Thyroid gland (tissue), 4 donors: ENCODE results near the gene REPS2.

ENCODE experiments used
- POLR2A ChIP-seq, 2 donors: fragments of 450-650 bp; IDR thresholded peaks; one replicate each; pipeline ENCODE4 v1.6.1; 2017; ENCODE audit warnings: antibody characterized with exemption in 2 of 2, mild to moderate bottlenecking in 2 of 2, moderate library complexity in 1 of 2
- TF ChIP-seq, protein P1 (sequence below), 6 experiments: fragments of 200-600 bp in 3 of 6; fragments of 450-650 bp in 3 of 6; sonication (generic) in 3 of 6; IDR thresholded peaks; one replicate each; pipeline ENCODE4 v1.5.1; 2016 to 2019; ENCODE audit warnings: antibody characterized with exemption in 6 of 6, mild to moderate bottlenecking in 2 of 6, inconsistent platforms in 1 of 6, moderate library complexity in 1 of 6

DNA sequence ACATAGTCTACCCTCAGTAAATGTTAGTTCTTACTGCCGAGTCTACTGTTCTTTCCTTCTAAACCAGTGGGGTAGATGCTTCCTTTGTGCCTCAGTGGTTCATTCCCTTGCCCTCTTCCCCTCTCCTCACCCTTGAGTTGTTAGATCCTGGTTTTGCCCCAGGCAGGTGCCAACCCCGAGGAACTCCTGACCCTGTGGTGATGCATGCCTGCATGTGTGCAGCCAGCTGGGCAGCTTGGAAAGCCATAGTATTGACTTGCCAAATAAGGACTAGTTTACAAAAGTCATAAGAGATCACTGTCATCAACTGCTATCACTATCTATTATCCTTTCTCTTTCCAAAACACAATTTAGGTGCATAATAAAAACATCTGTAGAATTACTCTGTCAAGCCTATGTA lies 50.9 kb downstream of the REPS2 start:
- TF ChIP-seq POLR2A (IDR thresholded peaks at IDR 0.05), result no peak
- TF ChIP-seq, protein P1, sequence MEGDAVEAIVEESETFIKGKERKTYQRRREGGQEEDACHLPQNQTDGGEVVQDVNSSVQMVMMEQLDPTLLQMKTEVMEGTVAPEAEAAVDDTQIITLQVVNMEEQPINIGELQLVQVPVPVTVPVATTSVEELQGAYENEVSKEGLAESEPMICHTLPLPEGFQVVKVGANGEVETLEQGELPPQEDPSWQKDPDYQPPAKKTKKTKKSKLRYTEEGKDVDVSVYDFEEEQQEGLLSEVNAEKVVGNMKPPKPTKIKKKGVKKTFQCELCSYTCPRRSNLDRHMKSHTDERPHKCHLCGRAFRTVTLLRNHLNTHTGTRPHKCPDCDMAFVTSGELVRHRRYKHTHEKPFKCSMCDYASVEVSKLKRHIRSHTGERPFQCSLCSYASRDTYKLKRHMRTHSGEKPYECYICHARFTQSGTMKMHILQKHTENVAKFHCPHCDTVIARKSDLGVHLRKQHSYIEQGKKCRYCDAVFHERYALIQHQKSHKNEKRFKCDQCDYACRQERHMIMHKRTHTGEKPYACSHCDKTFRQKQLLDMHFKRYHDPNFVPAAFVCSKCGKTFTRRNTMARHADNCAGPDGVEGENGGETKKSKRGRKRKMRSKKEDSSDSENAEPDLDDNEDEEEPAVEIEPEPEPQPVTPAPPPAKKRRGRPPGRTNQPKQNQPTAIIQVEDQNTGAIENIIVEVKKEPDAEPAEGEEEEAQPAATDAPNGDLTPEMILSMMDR (IDR thresholded peaks at IDR 0.05), result no peak
